GM12873 (cell line): ENCODE measurements around the gene CHST7.

Experiments
- CTCF ChIP-seq: IDR thresholded peaks from 2 replicates; pipeline ENCODE4 v1.5.1; 2012; ENCODE audit warnings: low read depth, mild to moderate bottlenecking, moderate library complexity, low read length, control low read depth; ENCODE audit not compliant: insufficient read depth; ENCODE audit errors: missing control alignments

Gene CHST7

GRCh38 chrX:46602468-46603102 lies 29.0 kb downstream of the CHST7 start:
- no peak for TF ChIP-seq CTCF

- no peak for TF ChIP-seq CTCF
Measured at GRCh38 chrX:46607916-46608315, 34.4 kb downstream of the CHST7 start.

- no peak for TF ChIP-seq CTCF
Measured at GRCh38 chrX:46610070-46610658, 36.6 kb downstream of the CHST7 start.

GRCh38 chrX:46611658-46612362 lies 38.2 kb downstream of the CHST7 start:
- no peak for TF ChIP-seq CTCF

GRCh38 chrX:46617906-46618305 lies 44.3 kb downstream of the CHST7 start:
- TF ChIP-seq CTCF, result no peak

- no peak for TF ChIP-seq CTCF
Measured at GRCh38 chrX:46618947-46619346, 45.4 kb downstream of the CHST7 start.

GRCh38 chrX:46620505-46620904 lies 46.9 kb downstream of the CHST7 start:
- TF ChIP-seq CTCF, result no peak
